Activated T-cell treated with anti-CD3 and anti-CD28 coated beads for 24 hours (primary cell): ENCODE results near the gene LDB3.
"Not testable (repeated sequence)": the region's sequence is repeated elsewhere in the genome, so short reads cannot be mapped to it uniquely, and the experiment has no call there.

ENCODE experiments used
- DNase-seq: peaks from one replicate; pipeline ENCODE4 v3.0.0-alpha.2; 2020; ENCODE audit warnings: low read depth

The LDB3 gene, protein sequence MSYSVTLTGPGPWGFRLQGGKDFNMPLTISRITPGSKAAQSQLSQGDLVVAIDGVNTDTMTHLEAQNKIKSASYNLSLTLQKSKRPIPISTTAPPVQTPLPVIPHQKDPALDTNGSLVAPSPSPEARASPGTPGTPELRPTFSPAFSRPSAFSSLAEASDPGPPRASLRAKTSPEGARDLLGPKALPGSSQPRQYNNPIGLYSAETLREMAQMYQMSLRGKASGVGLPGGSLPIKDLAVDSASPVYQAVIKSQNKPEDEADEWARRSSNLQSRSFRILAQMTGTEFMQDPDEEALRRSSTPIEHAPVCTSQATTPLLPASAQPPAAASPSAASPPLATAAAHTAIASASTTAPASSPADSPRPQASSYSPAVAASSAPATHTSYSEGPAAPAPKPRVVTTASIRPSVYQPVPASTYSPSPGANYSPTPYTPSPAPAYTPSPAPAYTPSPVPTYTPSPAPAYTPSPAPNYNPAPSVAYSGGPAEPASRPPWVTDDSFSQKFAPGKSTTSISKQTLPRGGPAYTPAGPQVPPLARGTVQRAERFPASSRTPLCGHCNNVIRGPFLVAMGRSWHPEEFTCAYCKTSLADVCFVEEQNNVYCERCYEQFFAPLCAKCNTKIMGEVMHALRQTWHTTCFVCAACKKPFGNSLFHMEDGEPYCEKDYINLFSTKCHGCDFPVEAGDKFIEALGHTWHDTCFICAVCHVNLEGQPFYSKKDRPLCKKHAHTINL

DNA sequence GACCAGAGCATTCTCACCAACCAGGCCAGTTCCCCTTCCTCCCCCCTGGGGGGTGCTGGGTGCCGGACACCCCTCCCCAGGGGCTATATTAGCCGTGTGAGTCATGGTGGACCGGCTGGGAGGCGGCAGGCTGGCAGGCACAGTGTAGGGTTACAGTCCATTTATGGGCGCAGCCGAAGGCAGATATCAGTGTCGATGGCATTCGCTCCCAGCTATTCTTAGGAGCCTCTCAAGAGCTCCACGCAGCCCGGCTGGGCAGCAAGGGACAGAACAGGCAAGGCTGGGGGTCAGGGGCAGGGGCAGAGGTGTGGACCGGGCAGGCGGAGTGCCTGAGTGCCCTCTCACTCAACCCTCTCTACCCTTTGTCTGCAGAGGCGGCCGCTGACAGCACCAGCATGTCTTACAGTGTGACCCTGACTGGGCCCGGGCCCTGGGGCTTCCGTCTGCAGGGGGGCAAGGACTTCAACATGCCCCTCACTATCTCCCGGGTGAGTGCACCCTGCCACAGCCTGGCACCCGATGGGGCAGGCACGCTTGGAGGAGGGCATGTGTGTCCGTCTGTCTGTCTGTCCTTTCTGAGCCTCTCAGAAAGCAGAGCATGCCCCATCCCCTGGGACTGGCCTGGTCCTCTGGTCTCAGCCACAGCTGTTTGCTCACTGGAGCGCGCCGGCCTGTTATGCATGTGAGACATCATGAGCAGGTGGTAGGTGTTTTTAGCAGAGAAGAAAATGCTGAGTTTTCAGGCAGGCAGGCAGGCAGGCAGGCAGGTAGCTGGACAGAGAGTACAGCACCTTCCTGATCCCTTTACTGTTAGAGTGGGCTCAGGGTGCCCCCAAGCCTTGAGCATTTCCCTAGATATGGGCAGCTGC is at the start of gene LDB3:
TSS of gene LDB3 (plus strand) at position 215 of the 869 bp plus-strand sequence. CDS start at position 396, 181 bp downstream.
- no peak for DNase-seq

DNA sequence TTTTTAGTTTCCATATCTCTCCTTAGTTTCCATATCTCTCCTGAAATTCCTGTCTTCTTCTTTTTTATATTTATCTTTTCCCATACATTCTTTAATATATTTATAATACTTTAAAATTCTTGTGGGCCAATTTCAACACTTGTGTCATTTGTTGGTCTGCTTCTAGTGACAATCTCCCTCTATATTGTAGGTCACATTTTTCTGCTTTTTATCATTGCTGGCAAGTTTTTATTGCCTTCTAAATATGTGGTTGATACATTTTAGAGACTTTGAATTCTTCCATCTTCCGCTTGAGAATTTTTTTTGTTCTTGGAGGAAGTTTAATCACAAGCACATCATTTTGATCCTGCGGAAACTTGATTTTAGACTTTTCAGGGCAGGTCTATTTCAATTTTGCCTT is 40.0 kb upstream of the LDB3 start:
- DNase-seq = no peak

DNA sequence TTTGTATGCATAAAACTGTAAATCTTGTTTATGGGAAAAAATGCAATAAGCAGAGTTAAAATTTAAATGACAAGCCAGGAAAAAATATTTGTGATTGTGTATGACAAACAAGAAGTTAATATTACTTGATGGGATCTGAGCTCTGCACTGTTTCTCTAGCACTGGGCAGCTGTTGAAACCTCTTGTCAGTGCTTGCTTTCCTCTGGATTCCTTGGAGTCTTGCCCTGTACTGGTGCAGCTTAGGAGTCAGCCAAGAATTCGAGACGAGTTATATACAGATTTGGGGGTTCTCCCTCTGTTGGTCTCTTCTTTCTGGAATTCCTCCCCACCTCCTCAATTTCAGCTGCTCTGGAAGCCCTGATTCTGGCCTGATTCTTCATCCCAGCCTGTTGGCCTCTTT is 38.2 kb upstream of the LDB3 start:
- DNase-seq = no peak

DNA sequence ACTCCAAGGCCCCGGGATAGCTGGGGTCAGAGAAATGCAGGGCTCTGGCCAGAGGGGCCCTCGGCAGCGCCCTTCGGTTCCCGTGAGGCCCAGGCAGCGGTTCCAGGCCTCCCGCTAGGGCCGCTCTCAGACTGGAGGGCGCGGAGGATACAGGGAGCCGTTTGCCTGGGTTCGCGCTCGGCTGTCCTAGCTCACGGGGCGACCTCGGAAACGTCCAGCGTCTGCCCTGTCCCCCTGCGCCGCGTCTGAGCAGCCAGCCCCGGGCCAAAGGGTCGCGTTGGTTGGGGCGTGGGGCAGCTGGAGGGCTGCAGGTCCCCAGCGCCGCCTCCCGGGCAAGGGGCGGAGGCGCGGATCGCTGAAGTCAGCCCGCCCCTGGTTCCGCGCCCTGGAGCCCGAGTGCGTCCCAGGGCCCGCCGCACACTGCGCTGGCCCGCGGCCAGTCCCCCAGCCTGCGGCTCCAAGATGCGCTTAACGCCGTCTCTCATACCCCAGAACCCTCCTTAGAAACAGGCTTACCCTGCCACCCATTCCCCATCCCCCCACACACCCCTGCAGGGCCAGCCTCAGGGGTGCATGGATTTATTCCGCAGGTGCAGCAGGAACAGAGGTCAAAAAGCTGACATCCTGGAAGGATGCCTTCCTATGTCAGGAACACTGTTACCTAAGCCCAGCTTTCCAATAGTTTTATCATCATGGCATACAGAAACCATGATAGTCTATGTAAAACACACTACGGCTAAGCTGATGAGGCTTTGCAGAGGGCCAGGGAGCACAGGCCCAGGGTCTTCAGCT is 36.1 kb upstream of the LDB3 start:
- no peak for DNase-seq

DNA sequence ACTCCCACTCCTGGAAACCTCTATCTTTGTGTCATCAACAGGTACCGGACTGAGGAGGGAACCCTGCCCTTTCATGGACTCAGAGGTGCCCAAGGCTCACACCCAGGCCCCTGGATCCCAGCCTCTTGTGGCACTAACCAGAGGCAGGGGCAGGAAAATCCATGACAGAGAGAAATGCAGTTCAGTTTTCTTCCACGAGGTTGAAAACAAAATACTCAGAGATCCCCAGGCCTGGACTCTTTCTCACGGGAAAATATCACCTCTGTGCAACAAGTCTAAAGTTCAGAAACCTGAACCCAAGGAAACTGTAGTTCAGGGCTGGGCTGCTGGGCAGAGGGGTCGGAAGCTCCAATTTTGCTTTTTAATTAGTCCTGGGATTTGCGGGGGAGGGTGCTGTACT is 35.4 kb upstream of the LDB3 start:
- DNase-seq = no peak

DNA sequence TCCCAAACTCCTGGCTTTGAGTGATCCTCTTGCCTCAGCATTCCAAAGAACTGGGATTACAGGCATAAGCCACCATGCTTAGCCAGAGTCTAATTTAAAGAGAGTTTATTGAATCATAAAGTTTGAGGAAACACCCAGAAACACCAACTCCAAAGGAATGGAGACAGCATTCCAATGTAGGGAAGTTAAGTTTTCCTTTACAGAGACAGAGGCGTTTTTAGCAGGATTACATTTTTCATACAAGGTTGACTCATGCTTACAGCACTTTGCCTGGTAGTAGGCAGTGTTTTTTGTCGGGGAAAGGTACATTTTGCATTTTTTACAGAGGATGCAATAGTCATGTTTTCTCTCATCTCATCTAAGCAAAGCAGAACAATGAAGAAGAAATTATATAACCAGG is 32.9 kb upstream of the LDB3 start:
- no peak for DNase-seq

DNA sequence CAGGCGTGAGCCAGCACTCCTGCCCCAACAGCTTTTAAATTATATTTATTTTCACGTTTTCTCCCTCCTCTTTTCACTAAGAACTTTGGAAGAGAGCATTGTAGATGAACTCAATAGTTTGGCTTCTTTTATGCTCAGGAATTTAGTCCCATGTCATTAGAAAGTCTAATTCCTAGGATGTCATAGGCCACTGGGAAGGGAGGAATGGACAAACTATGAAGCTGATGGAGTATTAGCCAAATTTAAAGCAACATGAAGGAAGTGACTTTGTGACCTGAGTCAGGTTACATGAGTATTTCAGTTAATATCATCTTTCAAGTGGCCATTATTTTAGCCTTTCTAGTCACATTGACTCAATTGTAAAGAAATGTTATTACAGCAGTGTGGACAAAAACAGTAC is 32.0 kb upstream of the LDB3 start:
- DNase-seq = no peak

DNA sequence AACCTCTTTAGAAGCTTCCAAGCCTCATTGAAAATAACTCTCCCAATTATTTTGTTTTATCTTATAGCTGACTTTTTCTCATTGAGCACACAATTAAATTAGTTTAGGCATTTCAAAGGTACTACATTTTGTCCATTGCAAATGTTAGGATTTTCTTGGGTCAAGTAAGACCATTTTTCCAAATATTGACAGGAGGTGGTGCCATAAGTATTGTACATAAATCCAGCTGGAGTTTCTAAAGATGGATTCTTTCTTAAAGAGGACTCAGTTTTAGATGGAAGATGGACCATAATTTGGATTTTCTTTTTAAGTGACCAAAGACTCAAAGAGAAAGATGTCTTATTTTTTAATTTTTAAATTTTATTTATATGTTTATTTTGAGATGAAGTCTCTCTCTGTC is 26.3 kb upstream of the LDB3 start:
- DNase-seq = no peak

DNA sequence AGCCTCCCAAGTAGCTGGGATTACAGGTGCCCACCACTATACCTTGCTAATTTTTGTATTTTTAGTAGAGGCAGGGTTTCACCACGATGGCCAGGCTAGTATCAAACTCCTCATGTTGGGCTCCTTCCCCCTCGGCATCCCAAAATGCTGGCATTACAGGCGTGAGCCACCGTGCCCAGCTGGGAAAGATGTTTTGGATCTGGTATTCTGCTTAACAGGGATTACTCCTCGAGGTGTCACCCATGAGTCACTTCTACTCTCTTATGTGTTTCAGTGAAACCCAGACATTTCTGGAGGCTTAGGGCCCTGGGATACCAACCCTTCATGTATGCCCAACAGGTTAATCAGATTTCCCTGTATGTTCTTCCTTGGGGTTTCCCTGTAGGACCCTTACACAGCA is 25.8 kb upstream of the LDB3 start:
- no peak for DNase-seq

DNA sequence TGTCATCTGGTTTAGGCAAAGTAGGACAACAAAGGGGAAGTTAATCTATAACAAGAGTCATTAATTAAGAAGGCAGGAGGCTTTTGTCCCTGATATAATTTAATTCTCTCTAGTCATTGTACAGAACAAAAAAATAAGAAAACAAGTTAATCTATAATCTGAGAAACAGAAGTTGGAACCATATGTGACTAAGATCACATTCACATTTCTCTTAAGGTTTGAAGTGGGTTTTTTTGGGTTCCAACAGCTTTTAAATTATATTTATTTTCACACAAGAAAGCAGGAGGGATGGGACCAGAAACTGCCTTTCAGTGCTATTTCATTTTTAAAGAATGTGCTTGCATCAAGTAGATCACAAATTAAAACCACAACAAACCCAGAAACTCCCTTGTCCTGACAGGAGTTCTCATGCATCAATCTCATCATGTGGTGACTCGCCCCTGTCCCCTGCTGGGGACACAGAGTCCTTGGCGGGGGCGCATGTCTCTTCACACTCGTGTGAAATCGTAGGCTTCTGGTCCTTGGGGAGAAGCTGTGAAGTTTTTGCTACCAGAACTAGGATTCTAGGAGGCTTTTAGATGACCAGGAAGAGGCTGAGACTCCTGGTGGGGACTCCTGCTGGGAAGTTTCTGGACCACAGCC is 24.0 kb upstream of the LDB3 start:
- no peak for DNase-seq

DNA sequence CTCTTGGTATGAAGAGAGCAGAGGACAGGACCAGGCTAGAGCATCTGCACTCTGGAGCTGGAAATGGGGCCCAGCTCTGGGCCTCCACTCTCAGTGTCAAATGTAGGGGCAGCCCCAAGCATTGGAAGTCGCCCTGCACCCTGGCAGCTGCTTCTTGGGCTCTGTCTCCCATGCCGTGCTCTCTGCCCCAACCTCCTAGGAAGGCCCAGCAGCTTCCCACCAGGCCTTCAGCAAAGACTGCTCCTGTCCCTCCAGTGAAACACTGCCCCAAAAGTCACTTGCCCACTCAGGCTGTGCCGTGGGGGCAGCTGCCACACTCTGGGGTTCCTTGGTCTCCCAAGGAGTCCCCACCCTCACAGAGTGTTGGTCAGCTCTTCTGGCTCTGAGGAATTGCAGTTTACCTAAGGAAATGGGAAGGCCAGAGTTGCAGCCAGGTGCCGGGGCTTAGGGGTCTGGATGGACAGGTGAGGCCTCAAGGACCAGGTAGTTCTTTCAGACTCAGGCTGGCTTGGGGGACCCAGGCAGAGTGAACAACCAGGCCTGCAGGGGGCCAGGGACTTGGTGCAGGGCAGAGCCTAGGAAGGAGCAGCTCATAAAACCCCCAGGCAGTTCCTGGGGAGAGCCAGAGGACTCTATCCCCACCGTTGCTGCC is 23.4 kb upstream of the LDB3 start:
- no peak for DNase-seq

DNA sequence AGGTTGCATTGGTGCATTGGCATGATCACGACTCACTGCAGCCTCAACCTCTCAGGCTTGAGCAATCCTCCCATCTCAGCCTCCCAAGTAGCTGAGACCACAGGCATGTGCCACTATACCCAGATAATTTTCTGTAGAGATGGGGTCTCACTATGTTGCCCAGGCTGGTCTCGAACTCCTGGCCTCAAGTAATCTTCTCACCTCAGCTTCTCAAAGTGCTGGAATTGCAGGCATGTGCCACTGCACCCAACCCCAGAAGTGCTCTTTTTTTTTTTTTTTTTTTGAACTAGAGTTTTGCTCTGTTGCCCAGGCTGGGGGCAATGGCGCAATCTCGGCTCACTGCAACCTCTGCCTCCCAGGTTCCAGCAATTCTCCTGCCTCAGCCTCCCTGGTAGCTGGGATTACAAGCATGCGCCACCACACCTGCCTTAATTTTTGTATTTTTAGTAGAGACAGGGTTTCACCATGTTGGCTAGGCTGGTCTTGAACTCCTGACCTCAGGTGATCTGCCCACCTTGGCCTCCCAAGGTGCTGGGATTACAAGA is 22.6 kb upstream of the LDB3 start:
- DNase-seq = not testable (repeated sequence)

DNA sequence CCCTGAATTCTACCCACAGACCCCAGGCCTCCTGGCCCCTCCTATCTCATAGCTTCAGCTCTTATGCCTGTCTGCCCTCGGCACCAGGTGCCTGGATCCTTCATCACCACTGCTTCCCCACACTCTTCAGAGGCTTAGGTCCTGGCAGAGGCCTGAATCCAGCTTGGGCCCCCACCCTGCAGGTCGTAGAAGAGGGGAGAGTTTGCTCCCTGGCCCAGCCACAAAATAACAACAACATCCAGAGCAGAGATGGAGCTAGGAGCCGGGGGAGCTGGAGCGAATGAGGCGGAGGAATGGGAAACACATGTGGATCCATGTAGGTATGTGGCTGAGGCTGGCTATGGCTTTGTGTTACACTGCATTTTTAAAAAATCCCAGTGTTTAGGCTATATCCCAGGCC is 21.8 kb upstream of the LDB3 start:
- no peak for DNase-seq

DNA sequence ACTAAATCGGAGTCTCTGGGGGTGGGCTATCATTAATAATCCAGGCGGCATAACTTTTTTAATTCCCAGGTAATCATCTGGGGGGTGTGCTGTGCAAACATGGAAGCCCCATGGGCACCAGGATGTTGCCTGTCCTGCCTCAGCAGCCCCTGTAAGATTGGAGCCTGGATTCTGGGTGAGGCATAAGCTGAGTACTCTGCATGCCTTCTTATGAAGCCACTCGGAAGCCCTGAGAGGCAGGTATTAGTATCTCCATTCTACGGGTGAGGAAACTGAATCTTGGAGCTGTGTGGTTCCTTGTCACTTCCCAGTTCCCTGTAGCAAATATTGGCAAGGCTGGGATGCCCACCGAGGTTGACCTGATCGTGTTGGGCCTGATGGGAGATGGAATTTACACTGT is 21.4 kb upstream of the LDB3 start:
- no peak for DNase-seq

DNA sequence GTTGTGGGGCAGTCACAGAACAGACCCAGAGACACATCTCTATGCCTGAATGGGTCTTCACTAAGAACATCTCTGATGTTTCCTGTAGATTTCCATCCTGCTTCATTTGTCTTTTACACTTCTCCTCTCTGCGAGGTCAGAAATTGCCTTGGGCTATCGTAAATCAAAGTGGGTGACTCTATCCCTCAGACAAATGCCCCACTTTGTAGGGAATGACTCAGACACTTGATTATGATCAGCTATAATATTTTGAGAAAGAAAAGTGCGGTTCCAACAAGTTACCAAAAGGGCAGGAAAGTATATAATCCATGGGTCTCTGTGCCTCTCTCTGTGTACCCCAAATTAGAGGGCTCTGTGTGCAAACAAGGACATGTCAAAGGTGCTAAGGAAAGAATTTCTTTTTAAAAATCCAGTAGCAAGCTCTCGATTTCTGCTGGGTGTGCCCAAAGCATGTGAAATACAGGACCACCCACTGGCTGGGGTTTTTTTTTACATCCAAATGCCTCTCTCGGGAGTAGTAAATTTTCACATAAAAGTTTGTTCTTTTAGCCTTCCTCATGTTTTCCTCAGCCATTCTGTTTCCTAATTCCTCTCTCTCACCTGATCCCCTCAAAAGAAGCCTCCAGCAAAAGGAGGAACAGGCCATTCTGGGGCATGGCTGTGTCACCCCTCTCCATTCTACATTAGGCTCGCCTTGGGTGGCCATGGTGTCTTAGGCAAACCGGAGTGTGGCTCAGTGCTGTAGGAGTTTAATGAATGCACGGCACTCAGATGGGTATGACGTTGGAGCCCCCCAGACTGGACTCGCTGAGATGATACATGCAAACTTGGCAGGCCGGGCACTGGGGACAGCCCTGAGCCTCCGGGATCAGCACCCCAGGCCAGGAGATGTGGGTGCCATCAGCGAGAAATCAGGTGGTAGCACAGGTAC is 20.3 kb upstream of the LDB3 start:
- no peak for DNase-seq

DNA sequence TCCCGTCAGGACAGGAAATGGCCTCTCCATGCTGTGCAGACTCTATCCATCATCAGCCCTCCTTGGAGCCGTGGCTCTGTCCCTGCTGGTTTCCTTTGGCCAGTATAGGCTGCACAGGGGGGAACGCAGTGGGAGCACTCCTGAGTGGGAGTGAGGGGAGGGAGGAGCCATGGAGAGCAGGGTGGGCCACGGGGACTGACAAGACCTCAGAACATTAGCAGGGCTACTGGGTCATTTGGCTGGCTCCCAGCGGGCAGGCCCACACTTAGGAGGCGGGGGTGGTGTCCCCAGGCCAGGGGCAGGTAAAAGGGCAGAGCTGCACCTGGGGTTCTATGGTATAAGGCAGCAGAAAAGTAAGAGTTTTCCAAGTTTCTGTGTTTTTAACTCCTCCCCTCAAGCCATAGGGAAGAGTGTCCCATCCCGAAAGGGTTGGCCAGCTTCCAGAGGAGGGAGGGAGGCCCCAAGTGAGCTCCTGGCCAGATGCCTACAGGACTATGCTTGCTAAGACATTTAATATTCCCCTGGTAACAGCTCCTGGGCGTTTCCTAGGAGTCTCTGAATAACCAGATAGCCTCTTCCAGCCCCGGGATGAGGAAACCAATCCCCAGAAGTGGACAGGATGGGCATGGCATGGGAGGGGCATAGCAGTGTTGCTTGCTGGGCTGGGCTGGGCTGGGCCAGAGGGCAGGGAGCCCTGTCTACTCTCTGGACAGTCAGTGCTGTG is 19.4 kb upstream of the LDB3 start:
- no peak for DNase-seq

DNA sequence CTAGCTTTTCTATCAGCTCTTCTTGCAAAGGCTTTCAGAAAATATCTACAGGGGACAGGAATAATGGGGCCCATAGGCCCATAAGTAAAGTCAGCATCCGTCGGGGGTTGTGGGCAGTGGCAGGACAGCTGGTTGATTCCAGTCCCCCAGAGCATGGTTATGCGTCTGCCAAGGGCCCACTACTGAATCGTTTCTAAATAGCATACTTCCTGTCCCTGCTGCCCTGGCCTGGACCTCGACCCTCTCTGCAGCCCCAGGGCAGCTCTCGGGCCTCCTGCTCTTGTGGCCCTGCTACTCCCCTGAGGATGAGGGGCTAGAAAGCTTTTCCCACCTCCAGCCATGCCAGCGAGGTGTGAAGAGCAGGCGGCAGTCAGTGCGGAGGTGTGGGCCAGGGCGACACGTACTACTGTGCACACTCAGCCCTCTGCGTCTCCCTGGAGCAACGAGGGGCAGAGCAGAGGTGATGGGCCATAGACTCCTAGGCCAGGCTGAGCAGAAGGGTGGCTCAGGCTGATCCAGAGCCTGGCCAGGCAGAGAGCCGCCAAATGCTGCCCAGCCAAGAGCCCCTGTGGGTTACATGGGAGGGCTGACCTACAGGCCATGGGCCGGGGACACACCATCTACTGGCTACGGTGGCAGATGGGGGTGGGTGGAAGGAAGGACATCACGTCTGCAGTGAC is 18.7 kb upstream of the LDB3 start:
- no peak for DNase-seq

DNA sequence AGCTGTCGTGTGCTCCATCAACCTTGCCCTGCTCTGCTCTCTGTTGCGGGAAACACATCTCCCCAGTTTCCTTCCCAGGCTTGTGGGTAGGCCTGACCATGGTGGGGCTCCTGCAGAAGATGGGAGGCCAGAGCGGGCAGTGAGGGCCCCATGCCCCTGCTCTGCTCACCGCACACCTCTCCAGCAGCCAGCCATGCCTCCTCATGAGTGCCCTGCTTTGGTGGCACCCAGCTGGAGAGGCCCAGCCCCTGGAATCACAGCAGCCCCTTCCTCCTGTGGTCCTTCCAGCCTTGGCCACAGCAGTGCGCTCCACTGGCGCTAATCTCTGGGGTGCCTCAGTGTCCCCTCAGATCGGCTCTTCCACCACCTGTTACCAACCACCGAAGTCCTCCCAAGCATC is 18.2 kb upstream of the LDB3 start:
- no peak for DNase-seq
